Eye (tissue), 1 donor: ENCODE results near the gene ASB7.

Source experiments
- DNase-seq: peaks from one replicate; pipeline ENCODE4 v3.0.0-alpha.2; 2015

Gene ASB7

GRCh38 chr15:100687582-100688141 is 85.3 kb downstream of the ASB7 start:
- peak; percentile 35 for DNase-seq

GRCh38 chr15:100688549-100689120 is 86.2 kb downstream of the ASB7 start:
- no peak for DNase-seq

GRCh38 chr15:100689131-100689899 is 86.9 kb downstream of the ASB7 start:
- no peak for DNase-seq

GRCh38 chr15:100690032-100690794 is 87.8 kb downstream of the ASB7 start:
- peak; percentile 47 for DNase-seq

GRCh38 chr15:100690795-100691158 is 88.4 kb downstream of the ASB7 start:
- no peak for DNase-seq

- DNase-seq: no peak
These were observed 88.9 kb downstream of the ASB7 start for GRCh38 chr15:100691321-100691720.

- DNase-seq: no peak
These were observed 89.9 kb downstream of the ASB7 start for GRCh38 chr15:100692246-100692645.

- no peak for DNase-seq
These were observed 90.3 kb downstream of the ASB7 start for GRCh38 chr15:100692671-100693070.

- no peak for DNase-seq
These were observed 91.1 kb downstream of the ASB7 start for GRCh38 chr15:100693451-100693850.

GRCh38 chr15:100694381-100695021 is 92.1 kb downstream of the ASB7 start:
- no peak for DNase-seq

- DNase-seq: no peak
These were observed 92.7 kb downstream of the ASB7 start for GRCh38 chr15:100695048-100695447.

GRCh38 chr15:100696452-100696851 is 94.1 kb downstream of the ASB7 start:
- DNase-seq: no peak
